ENCODE results near the gene ATG16L1.

Gene ATG16L1

DNA sequence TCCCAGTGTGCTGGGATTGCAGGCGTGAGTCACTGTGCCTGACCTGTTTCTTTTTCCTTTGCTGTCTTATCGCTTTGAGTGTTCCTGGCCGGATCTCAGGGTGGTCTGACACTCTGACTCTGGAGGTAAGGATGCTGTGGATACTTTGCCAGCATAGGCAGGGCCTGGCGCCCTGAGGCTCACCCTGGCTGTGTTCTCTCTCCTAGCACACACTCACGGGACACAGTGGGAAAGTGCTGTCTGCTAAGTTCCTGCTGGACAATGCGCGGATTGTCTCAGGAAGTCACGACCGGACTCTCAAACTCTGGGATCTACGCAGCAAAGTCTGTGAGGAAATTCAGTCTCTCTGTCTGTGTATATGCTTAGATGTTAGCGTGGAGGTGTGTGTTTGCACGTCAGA lies 38.2 kb downstream of the ATG16L1 start:
- TF ChIP-seq, protein P1, sequence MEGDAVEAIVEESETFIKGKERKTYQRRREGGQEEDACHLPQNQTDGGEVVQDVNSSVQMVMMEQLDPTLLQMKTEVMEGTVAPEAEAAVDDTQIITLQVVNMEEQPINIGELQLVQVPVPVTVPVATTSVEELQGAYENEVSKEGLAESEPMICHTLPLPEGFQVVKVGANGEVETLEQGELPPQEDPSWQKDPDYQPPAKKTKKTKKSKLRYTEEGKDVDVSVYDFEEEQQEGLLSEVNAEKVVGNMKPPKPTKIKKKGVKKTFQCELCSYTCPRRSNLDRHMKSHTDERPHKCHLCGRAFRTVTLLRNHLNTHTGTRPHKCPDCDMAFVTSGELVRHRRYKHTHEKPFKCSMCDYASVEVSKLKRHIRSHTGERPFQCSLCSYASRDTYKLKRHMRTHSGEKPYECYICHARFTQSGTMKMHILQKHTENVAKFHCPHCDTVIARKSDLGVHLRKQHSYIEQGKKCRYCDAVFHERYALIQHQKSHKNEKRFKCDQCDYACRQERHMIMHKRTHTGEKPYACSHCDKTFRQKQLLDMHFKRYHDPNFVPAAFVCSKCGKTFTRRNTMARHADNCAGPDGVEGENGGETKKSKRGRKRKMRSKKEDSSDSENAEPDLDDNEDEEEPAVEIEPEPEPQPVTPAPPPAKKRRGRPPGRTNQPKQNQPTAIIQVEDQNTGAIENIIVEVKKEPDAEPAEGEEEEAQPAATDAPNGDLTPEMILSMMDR (IDR thresholded peaks at IDR 0.05): no peak

DNA sequence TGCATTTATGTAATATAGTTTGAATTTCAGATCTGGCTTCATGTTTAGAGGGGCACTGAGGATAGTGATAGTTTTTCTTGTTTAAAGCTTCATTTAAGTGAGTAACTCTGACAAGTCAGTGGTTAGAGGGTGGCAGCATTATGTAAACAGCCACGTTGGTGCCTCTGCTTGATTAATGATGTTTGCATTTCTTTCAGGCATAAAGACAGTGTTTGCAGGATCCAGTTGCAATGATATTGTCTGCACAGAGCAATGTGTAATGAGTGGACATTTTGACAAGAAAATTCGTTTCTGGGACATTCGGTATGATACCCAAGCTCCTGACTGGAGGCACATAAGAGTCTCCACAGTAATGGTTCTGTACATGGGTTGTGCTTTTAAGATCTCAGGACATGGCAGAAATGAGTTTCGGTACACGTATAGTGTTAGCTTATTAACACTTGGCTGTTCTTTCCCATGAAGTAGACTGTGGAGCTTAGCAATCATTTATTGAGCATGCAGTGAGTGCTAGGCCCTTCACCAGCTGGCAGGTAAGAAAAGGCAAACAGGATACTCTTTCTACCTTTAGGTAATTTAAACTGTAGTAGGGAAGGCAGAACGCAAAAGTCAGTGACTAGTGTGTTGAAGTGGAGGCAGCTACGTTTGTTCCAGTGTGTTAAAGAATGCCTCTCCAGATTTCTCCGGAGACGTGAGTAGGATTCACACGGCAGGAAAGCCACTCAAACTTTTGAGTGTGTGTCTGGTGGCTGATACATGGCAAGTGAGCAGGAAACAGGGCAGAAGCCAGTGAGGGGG lies 38.8 kb downstream of the ATG16L1 start:
- Histone ChIP-seq H3K27me3 (no peaks in the 10 kb centered on the region), H3K9me3 (no peaks in the 10 kb centered on the region), H3K4me3 (ENCODE audit: low read depth in 1 of 2, low read length in 1 of 2) (no peak overlapping the region), H3K27ac (no peak overlapping the region), H3K4me1 (ENCODE audit: control insufficient read depth in 1 of 2, insufficient read depth in 1 of 2, low read depth in 1 of 2, low read length in 1 of 2) (no peaks in the 10 kb centered on the region), H3K36me3 (peaks cover 99% of the 10 kb centered on the region)
- TF ChIP-seq, protein P1 (IDR thresholded peaks at IDR 0.05): no peak

More for the DNA sequence above, 38.2 kb downstream of the ATG16L1 start:
- H3K27me3 ChIP-seq: no peaks in the 10 kb centered on the region
- no peaks in the 10 kb centered on the region for H3K4me1 ChIP-seq (ENCODE audit: control insufficient read depth in 1 of 2, insufficient read depth in 1 of 2, low read depth in 1 of 2, low read length in 1 of 2)
- no peak overlapping the region for H3K4me3 ChIP-seq (ENCODE audit: low read depth in 1 of 2, low read length in 1 of 2)
- no peak overlapping the region for H3K27ac ChIP-seq
- H3K36me3 ChIP-seq: peaks cover 99% of the 10 kb centered on the region
- no peaks in the 10 kb centered on the region for H3K9me3 ChIP-seq

DNA sequence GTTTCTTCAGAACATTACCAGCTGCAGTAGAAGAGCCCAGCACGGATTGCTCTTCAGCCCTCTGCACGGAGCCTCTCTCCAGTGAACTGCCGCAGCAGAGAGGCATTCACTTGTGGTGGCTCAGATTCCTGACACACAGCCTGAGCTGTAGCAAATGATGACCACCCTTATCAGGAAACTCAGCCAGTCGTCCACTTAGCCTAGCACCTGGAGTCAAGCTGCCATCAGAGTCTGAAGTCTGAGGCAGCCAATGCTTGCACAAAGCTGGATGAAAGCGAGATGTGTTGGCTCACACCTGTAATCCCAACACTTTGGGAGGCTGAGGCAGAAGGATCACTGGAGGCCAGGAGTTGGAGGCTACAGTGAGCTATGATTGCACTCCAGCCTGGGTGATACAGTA lies 44.4 kb downstream of the ATG16L1 start:
- no peak overlapping the region for H3K4me3 ChIP-seq (ENCODE audit: low read depth in 1 of 2, low read length in 1 of 2)
- no peaks in the 10 kb centered on the region for H3K9me3 ChIP-seq
- H3K27me3 ChIP-seq: no peaks in the 10 kb centered on the region
- peaks cover 51% of the 10 kb centered on the region for H3K36me3 ChIP-seq
- TF ChIP-seq, protein P1 (IDR thresholded peaks at IDR 0.05): no peak
- no peaks in the 10 kb centered on the region for H3K4me1 ChIP-seq (ENCODE audit: control insufficient read depth in 1 of 2, insufficient read depth in 1 of 2, low read depth in 1 of 2, low read length in 1 of 2)
- no peak overlapping the region for H3K27ac ChIP-seq

DNA sequence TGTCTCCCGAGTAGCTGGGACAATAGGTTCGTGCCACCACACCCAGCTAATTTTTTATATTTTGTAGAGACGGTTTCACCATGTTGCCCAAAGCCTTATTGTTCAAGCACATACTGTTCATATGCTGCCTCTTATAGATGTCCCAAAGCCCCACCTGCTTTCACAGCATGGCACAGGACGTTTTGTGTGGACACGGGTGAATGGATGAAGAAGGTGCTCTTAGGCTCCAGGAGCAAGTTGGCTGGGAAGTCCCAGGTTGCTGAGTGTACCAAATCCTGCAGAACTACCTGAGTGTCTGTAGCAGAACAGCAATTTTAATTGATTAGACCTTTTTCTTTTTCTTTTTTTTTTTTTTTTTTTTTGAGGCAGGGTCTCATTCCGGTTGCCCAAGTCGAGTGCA lies 45.6 kb downstream of the ATG16L1 start:
- Histone ChIP-seq H3K27me3 (no peaks in the 10 kb centered on the region), H3K4me1 (ENCODE audit: control insufficient read depth in 1 of 2, insufficient read depth in 1 of 2, low read depth in 1 of 2, low read length in 1 of 2) (no peaks in the 10 kb centered on the region), H3K4me3 (ENCODE audit: low read depth in 1 of 2, low read length in 1 of 2) (no peak overlapping the region), H3K9me3 (no peaks in the 10 kb centered on the region), H3K36me3 (peaks cover 39% of the 10 kb centered on the region), H3K27ac (no peak overlapping the region)
- TF ChIP-seq, protein P1 (IDR thresholded peaks at IDR 0.05): no peak

DNA sequence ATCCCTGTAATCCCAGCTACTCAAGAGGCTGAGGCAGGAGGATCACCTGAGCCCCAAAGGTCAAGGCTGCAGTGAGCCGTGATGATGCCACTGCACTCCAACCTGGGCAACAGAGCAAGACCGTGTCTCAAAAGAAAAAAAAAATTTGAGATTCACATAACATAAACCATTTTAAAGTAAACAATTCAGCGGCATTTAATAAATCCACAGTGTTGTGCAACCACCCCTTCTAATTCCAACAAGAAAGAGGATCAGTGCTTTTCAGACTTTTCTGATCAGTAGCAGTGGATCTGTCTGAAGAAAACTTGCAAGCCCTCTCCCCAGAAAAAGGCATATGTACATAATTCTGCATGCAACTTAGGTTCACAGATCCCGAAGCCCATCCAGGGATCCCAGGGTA lies 48.9 kb downstream of the ATG16L1 start:
- H3K9me3 ChIP-seq: no peaks in the 10 kb centered on the region
- H3K4me3 ChIP-seq (ENCODE audit: low read depth in 1 of 2, low read length in 1 of 2): no peak overlapping the region
- no peak overlapping the region for H3K27ac ChIP-seq
- H3K36me3 ChIP-seq: peaks cover 6% of the 10 kb centered on the region
- no peaks in the 10 kb centered on the region for H3K4me1 ChIP-seq (ENCODE audit: control insufficient read depth in 1 of 2, insufficient read depth in 1 of 2, low read depth in 1 of 2, low read length in 1 of 2)
- TF ChIP-seq, protein P1 (IDR thresholded peaks at IDR 0.05): no peak
- H3K27me3 ChIP-seq: no peaks in the 10 kb centered on the region
